Peyer's patch (tissue), 4 donors: ENCODE results near the gene PMPCA. TPM values are rescaled to one million over a fixed set of nuclear protein-coding genes. Genes with fewer than 3 reads are reported as not detected.

ENCODE experiments used
- DNase-seq, 3 donors: peaks; one replicate each; pipeline ENCODE4 v3.0.0-alpha.2; 2017 to 2019
- H3K27ac ChIP-seq, 4 donors: fragments of 200-600 bp; sonication (generic); one replicate each; pipeline ENCODE4 v1.5.1; 2016 to 2019
- H3K27me3 ChIP-seq, 2 donors: fragments of 200-600 bp; sonication (generic); one replicate each; pipeline ENCODE4 v1.5.1; 2019
- H3K36me3 ChIP-seq, 3 donors: fragments of 200-600 bp; sonication (generic); one replicate each; pipeline ENCODE4 v1.5.1; 2016 to 2019
- H3K4me1 ChIP-seq, 4 donors: fragments of 200-600 bp; sonication (generic); one replicate each; pipeline ENCODE4 v1.5.1; 2016 to 2019
- H3K4me3 ChIP-seq, 4 donors: fragments of 200-600 bp; sonication (generic); 1 replicate in 3 of 4; 2 replicates in 1 of 4; pipeline ENCODE4 v1.5.1; 2016 to 2019; ENCODE audit warnings: mild to moderate bottlenecking in 1 of 4
- H3K9me3 ChIP-seq, 4 donors: fragments of 200-600 bp; sonication (generic); one replicate each; pipeline ENCODE4 v1.5.1; 2016 to 2019; ENCODE audit warnings: mild to moderate bottlenecking in 1 of 4
- CTCF ChIP-seq, 6 experiments: fragments of 450-650 bp in 4 of 6; fragments of 200-600 bp in 2 of 6; sonication (generic) in 1 of 6; IDR thresholded peaks; one replicate each; pipeline ENCODE4 v1.5.1; 2017 to 2019; ENCODE audit warnings: antibody characterized with exemption in 6 of 6, mild to moderate bottlenecking in 3 of 6, moderate library complexity in 1 of 6
- POLR2A ChIP-seq, 2 donors: fragments of 450-650 bp; IDR thresholded peaks; one replicate each; pipeline ENCODE4 v1.5.1; 2017; ENCODE audit warnings: antibody characterized with exemption in 2 of 2, mild to moderate bottlenecking in 2 of 2, moderate library complexity in 2 of 2
- total RNA-seq, 4 donors: library from RNA; depleted of rRNA; stranded (reverse); fragments of >200 nt; gene quantifications; one replicate each; pipeline ENCODE4 v1.1.0, GENCODE V29; 2016

The PMPCA gene
- total RNA-seq, 4 donors from 2014 or later: 32.8 to 73.4 (median 47.3) TPM

- Histone ChIP-seq H3K4me1 (no peaks in the 10 kb centered on the region), H3K27ac (no peak overlapping the region), H3K4me3 (no peak overlapping the region), H3K9me3 (no peaks in the 10 kb centered on the region), H3K27me3 (no peaks in the 10 kb centered on the region), H3K36me3 (peaks cover 0 to 45% (median 0%) of the 10 kb centered on the region in 3 donors)
- no peak for DNase-seq
- TF ChIP-seq CTCF (IDR thresholded peaks at IDR 0.05) (no peak), POLR2A (IDR thresholded peaks at IDR 0.05) (no peak)
These were observed 19.4 kb downstream of the PMPCA start for GRCh38 chr9:136429683-136430491.

GRCh38 chr9:136430588-136431234 lies 20.3 kb downstream of the PMPCA start:
- no peak for DNase-seq
- Histone ChIP-seq H3K4me1 (no peaks in the 10 kb centered on the region), H3K27me3 (no peaks in the 10 kb centered on the region), H3K4me3 (no peak overlapping the region), H3K27ac (no peak overlapping the region), H3K9me3 (no peaks in the 10 kb centered on the region), H3K36me3 (peaks cover 0 to 44% (median 0%) of the 10 kb centered on the region in 3 donors)
- TF ChIP-seq CTCF (IDR thresholded peaks at IDR 0.05) (no peak), POLR2A (IDR thresholded peaks at IDR 0.05) (no peak)

- no peak overlapping the region for H3K27ac ChIP-seq
- H3K27me3 ChIP-seq: no peaks in the 10 kb centered on the region
- peaks cover 0 to 50% (median 0%) of the 10 kb centered on the region in 3 donors for H3K36me3 ChIP-seq
- peaks cover 0 to 8% (median 0%) of the 10 kb centered on the region in 4 donors for H3K4me1 ChIP-seq
- H3K9me3 ChIP-seq: no peaks in the 10 kb centered on the region
- no peak for TF ChIP-seq POLR2A (IDR thresholded peaks at IDR 0.05)
- no peak for TF ChIP-seq CTCF (IDR thresholded peaks at IDR 0.05)
- no peak for DNase-seq
- H3K4me3 ChIP-seq: no peak overlapping the region
These were observed 21.4 kb downstream of the PMPCA start for GRCh38 chr9:136431782-136432350.

- Histone ChIP-seq H3K4me1 (peaks cover 0 to 15% (median 4%) of the 10 kb centered on the region in 4 donors), H3K9me3 (no peaks in the 10 kb centered on the region), H3K27ac (no peak overlapping the region), H3K36me3 (peaks cover 0 to 50% (median 0%) of the 10 kb centered on the region in 3 donors), H3K27me3 (no peaks in the 10 kb centered on the region), H3K4me3 (no peak overlapping the region)
- TF ChIP-seq POLR2A (IDR thresholded peaks at IDR 0.05): no peak
- TF ChIP-seq CTCF (IDR thresholded peaks at IDR 0.05): no peak
- no peak for DNase-seq
These were observed 22.1 kb downstream of the PMPCA start for GRCh38 chr9:136432591-136432990.

- TF ChIP-seq POLR2A (IDR thresholded peaks at IDR 0.05): no peak
- no peak for TF ChIP-seq CTCF (IDR thresholded peaks at IDR 0.05)
- H3K36me3 ChIP-seq: peaks cover 0 to 50% (median 0%) of the 10 kb centered on the region in 3 donors
These were observed 22.7 kb downstream of the PMPCA start for GRCh38 chr9:136433043-136433715.

More at GRCh38 chr9:136433043-136433715, 22.7 kb downstream of the PMPCA start:
- Histone ChIP-seq H3K27ac (no peak overlapping the region), H3K4me3 (no peak overlapping the region), H3K4me1 (peaks cover 0 to 21% (median 10%) of the 10 kb centered on the region in 4 donors), H3K27me3 (no peaks in the 10 kb centered on the region), H3K9me3 (no peaks in the 10 kb centered on the region)
- no peak for DNase-seq
